Spinal cord (tissue), 10 donors: ENCODE results near the gene CLUH. TPM values are rescaled to one million over a fixed set of nuclear protein-coding genes. Genes with fewer than 3 reads are reported as not detected.

Experiments used
- DNase-seq, 6 donors: peaks; one replicate each; pipeline versions ENCODE4 v3.0.0 to v3.0.0-alpha.2; 2013 to 2015; ENCODE audit warnings: low spot score in 6 of 6, low read depth in 4 of 6
- H3K27ac ChIP-seq: one replicate; pipeline ENCODE4 v1.5.1; 2013; ENCODE audit warnings: low read depth, low read length, control low read depth
- H3K27me3 ChIP-seq: one replicate; pipeline ENCODE4 v1.6.1; 2013; ENCODE audit warnings: low read length; ENCODE audit not compliant: control insufficient read depth, insufficient read depth
- H3K36me3 ChIP-seq: one replicate; pipeline ENCODE4 v1.6.1; 2013; ENCODE audit warnings: low read length; ENCODE audit not compliant: control insufficient read depth, insufficient read depth
- H3K4me1 ChIP-seq: one replicate; pipeline ENCODE4 v1.6.1; 2013; ENCODE audit warnings: low read length; ENCODE audit not compliant: control insufficient read depth, insufficient read depth
- H3K4me3 ChIP-seq: one replicate; pipeline ENCODE4 v1.5.1; 2013; ENCODE audit warnings: low read depth, low read length, control low read depth
- H3K9me3 ChIP-seq: one replicate; pipeline ENCODE4 v1.6.1; 2013; ENCODE audit warnings: low read length; ENCODE audit not compliant: control insufficient read depth, insufficient read depth
- WGBS: methylation state at CpG from one replicate; pipeline ENCODE4 v1.1.5; 2013; ENCODE audit warnings: missing lambda C conversion rate; ENCODE audit not compliant: insufficient coverage; 5-methylcytosine and 5-hydroxymethylcytosine counted together
- polyA plus RNA-seq, 2 donors: library from polyadenylated mRNA; unstranded; fragments of 120-200 nt; gene quantifications; one replicate each; pipeline ENCODE4 v1.2.1, GENCODE V29; 2013; ENCODE audit not compliant: insufficient read length in 2 of 2
- small RNA-seq: library from RNA; depleted of rRNA; stranded (forward); fragments of <200 nt; gene quantifications from one replicate; pipeline ENCODE3, GENCODE V24; 2014; ENCODE audit warnings: low replicate concordance
- total RNA-seq, 2 donors: library from RNA; depleted of rRNA in 1 of 2; stranded (reverse); fragments of 120-200 nt in 1 of 2; fragments of >200 nt in 1 of 2; gene quantifications; one replicate each; pipeline versions ENCODE4 v1.2.3 to v1.2.4, GENCODE V29; 2013 to 2014
- donor health status: healthy.

Gene CLUH
- total and polyA plus RNA-seq, 4 donors, result 21.2 to 56.6 (median 39.5) TPM

GRCh38 chr17:2647957-2648356 is 63.6 kb downstream of the CLUH start:
- no CpG with 5 or more reads among the region's 6 CpGs for WGBS
- no peak for DNase-seq
- H3K4me1 ChIP-seq, result no peaks in the 10 kb centered on the region
- no peaks in the 10 kb centered on the region for H3K27me3 ChIP-seq
- peaks cover 23% of the 10 kb centered on the region for H3K36me3 ChIP-seq
- H3K9me3 ChIP-seq, result no peaks in the 10 kb centered on the region
- no peak overlapping the region for H3K4me3 ChIP-seq
- no peak overlapping the region for H3K27ac ChIP-seq

- Histone ChIP-seq H3K27ac (no peak overlapping the region), H3K27me3 (no peaks in the 10 kb centered on the region)
- 100% methylated on average over 2 of the region's 6 CpGs for WGBS
Measured at GRCh38 chr17:2644971-2645370, 66.6 kb downstream of the CLUH start.

More at GRCh38 chr17:2644971-2645370, 66.6 kb downstream of the CLUH start:
- Histone ChIP-seq H3K36me3 (peaks cover 22% of the 10 kb centered on the region), H3K4me3 (no peak overlapping the region), H3K4me1 (no peaks in the 10 kb centered on the region), H3K9me3 (no peaks in the 10 kb centered on the region)
- DNase-seq, result no peak

Small RNA genes within 50 kb of the gene (small RNA-seq; reads per million reads assigned to genes)
- gene MIR1253, result not detected
- gene MIR6776, result not detected
- 0.10 reads per million for gene RN7SL608P
- not detected for gene hsa-mir-1253

Other genes starting within 250 kb of the CLUH start
- 10 to 100 TPM; 20.6 to 23.9 TPM for gene METTL16, start 199.9 kb downstream of the CLUH start, total RNA-seq
- 10 to 100 TPM; 25.6 to 28.2 TPM for gene METTL16, start 199.9 kb downstream of the CLUH start, polyA plus RNA-seq
- 100 to 1,000 TPM; 121 to 334 TPM for gene PAFAH1B1, start 118.1 kb downstream of the CLUH start, total RNA-seq
- gene PAFAH1B1, start 118.1 kb downstream of the CLUH start, polyA plus RNA-seq, result 100 to 1,000 TPM; 216 to 245 TPM
- gene CCDC92B, start 37.9 kb upstream of the CLUH start, total RNA-seq, result 1 to 10 TPM in 1 of 2 donors, under 1 TPM in 1; 0.89 to 1.0 TPM
- gene CCDC92B, start 37.9 kb upstream of the CLUH start, polyA plus RNA-seq, result 10 to 100 TPM; 10.6 to 12.3 TPM
- gene RAP1GAP2, start 84.7 kb upstream of the CLUH start, total RNA-seq, result 10 to 100 TPM in 1 of 2 donors, 1 to 10 TPM in 1; 7.4 to 12.8 TPM
- gene RAP1GAP2, start 84.7 kb upstream of the CLUH start, polyA plus RNA-seq, result 10 to 100 TPM; 19.4 to 22.0 TPM